Measurements from ENCODE around the gene METRN. TPM values are rescaled to one million over a fixed set of nuclear protein-coding genes. Genes with fewer than 3 reads are reported as not detected.

The METRN gene
- total and polyA plus RNA-seq, 10 donors = 7.2 to 31.9 (median 14.6) TPM

GRCh38 chr16:704552-705380 is 10.2 kb upstream of the METRN start:
- H3K9me3 ChIP-seq = no peaks in the 10 kb centered on the region
- DNase-seq = no peak
- H3K4me1 ChIP-seq = peaks cover 0 to 40% (median 22%) of the 10 kb centered on the region in 6 donors
- no peaks in the 10 kb centered on the region for H3K36me3 ChIP-seq
- H3K4me3 ChIP-seq = peak overlapping the region in 1 of 8 donors; percentile 48
- no peak overlapping the region for H3K27ac ChIP-seq
- 8 to 15% (median 14%) methylated on average over 11 to 50 of the region's 50 CpGs for WGBS, 5 donors
- no peak for TF ChIP-seq POLR2A (IDR thresholded peaks at IDR 0.05)
- no peak for TF ChIP-seq POLR2AphosphoS5 (IDR thresholded peaks at IDR 0.05)
- TF ChIP-seq CTCF (IDR thresholded peaks at IDR 0.05 in 8 of 11, conservative IDR thresholded peaks at IDR 0.05 in 3 of 11) = no peak
- intact Hi-C loops (cut with DNase I; ENCODE audit: low total_unique reads) = no loop called here
- H3K27me3 ChIP-seq (replicated peaks in 1 of 7) = peaks cover 6 to 100% (median 96%) of the 10 kb centered on the region in 7 donors

GRCh38 chr16:705431-706188 is 9.3 kb upstream of the METRN start, which contains the start of gene FBXL16:
Gene FBXL16 (minus strand): TSS chr16:705801. CDS start chr16:697405, 8,396 bp downstream.
- peaks cover 4 to 100% (median 96%) of the 10 kb centered on the region in 7 donors for H3K27me3 ChIP-seq (replicated peaks in 1 of 7)
- peak within 1 kb of the TSS in 2 of 8 donors; percentile 4 to 48 for H3K4me3 ChIP-seq
- intact Hi-C loops (cut with DNase I; ENCODE audit: low total_unique reads) = no loop called here
- H3K27ac ChIP-seq = no peak within 1 kb of the TSS
- H3K4me1 ChIP-seq = peaks cover 0 to 33% (median 15%) of the 10 kb centered on the region in 6 donors
- no peak for DNase-seq
- no peaks in the 10 kb centered on the region for H3K36me3 ChIP-seq
- no peaks in the 10 kb centered on the region for H3K9me3 ChIP-seq
- TF ChIP-seq CTCF (IDR thresholded peaks at IDR 0.05 in 8 of 11, conservative IDR thresholded peaks at IDR 0.05 in 3 of 11) (no peak), POLR2AphosphoS5 (IDR thresholded peaks at IDR 0.05) (no peak), POLR2A (IDR thresholded peaks at IDR 0.05) (no peak)
- 0 to 2% (median 1%) methylated on average over 1 to 114 of the region's 115 CpGs; no CpG with 5 or more reads in 1 of the 5 donors for WGBS, 5 donors

- Histone ChIP-seq H3K27ac (no peak overlapping the region), H3K4me3 (peak overlapping the region in 2 of 8 donors; percentile 4 to 48), H3K4me1 (peaks cover 0 to 31% (median 11%) of the 10 kb centered on the region in 6 donors), H3K9me3 (no peaks in the 10 kb centered on the region), H3K36me3 (no peaks in the 10 kb centered on the region), H3K27me3 (replicated peaks in 1 of 7) (peaks cover 8 to 100% (median 96%) of the 10 kb centered on the region in 7 donors)
- intact Hi-C loops (cut with DNase I; ENCODE audit: low total_unique reads) = no loop called here
- DNase-seq = no peak
- TF ChIP-seq POLR2A (IDR thresholded peaks at IDR 0.05) (no peak), CTCF (IDR thresholded peaks at IDR 0.05 in 8 of 11, conservative IDR thresholded peaks at IDR 0.05 in 3 of 11) (no peak), POLR2AphosphoS5 (IDR thresholded peaks at IDR 0.05) (no peak)
- 5 to 9% (median 7%) methylated on average over 27 to 49 of the region's 49 CpGs for WGBS, 5 donors
Observed at GRCh38 chr16:706189-707061, 8.5 kb upstream of the METRN start.

All from spleen (tissue), 11 donors.